Ramos (cell line): ENCODE results near the gene STAM.
"Not testable (repeated sequence)": the region's sequence is repeated elsewhere in the genome, so short reads cannot be mapped to it uniquely, and the experiment has no call there.

ENCODE experiments used
- in situ Hi-C: fragments of 300-500 bp; cut with MboI; formaldehyde crosslinking; loops from one replicate; pipeline ENCODE4 v1.14.3; 2022; ENCODE audit warnings: low sequenced_read_pairs; ENCODE audit not compliant: unreplicated experiment

Gene STAM

DNA sequence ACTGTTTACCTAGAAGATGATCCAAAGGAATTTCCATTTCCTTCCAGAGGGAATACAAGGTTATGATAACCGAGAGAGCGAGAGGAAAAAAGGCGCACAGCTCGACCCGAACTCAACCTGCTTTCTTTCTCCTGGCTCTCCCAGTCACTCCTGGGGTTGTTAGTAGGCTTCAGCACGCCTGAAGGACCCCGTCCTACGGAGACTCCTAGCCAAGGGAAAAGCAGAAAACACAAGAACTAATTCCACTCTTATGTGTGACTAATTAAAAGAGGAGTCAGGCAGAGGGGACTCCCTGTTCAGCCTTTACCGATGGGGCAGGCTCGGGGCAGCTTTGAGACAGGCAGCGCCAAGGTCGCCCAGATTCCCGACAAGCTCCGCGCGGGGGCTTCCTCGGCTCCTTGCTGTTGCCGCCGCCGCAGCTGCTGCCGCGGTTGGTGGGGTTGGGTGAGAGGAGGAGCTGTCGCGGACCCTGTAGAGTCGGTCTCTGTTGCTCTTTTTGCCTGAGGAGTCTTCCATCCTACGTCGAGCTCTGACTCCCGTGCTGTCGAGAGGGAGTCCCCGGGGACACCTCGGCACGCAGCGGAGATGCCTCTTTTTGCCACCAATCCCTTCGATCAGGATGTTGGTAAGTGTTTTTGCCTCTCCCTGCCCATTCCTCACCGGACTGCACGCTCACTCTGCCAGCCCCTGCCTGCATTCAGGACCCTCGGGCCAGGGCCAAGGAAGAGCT, at the start of gene STAM:
TSS of gene STAM (plus strand) at position 397 of the 730 bp plus-strand sequence. CDS start at position 586, 189 bp downstream.
- in situ Hi-C loops = no loop called here

DNA sequence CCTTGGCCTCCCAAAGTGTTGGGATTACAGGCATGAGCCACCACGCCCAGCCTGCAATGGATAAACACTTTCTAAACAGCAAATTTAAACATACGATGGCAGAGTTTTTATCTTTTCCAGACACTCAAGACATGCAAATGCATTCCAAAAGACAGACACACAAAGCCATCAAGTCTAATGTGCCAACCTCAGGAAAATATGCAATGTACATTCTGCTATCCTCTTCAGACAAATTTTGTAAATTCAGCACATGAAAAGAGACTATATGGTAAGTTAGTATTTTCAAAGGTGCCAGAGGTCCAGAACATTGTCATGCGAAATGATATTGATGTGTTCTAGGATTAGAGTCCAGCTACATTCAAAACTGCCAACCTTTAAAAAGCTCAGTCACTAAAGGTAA, 46.6 kb upstream of the STAM start:
- in situ Hi-C loops = no loop called here

DNA sequence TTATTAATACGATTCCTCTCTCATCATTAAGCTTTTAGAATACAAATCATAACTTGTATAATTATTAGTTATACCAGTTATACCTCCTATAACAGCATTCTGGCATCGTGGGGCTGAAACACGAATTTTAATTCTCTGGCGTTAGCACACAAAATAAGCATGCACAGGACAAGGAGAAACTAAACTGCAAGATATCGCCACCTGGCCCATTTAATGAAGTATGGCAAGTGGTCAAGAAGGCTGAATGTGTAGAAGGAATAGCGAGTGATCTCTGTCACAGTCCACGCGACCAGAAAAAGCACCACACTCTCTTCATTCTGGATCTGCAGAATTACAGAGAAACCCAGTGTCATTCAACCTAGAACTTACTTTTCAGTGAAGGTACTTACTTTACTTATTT, 44.9 kb upstream of the STAM start:
- in situ Hi-C loops = no loop called here

DNA sequence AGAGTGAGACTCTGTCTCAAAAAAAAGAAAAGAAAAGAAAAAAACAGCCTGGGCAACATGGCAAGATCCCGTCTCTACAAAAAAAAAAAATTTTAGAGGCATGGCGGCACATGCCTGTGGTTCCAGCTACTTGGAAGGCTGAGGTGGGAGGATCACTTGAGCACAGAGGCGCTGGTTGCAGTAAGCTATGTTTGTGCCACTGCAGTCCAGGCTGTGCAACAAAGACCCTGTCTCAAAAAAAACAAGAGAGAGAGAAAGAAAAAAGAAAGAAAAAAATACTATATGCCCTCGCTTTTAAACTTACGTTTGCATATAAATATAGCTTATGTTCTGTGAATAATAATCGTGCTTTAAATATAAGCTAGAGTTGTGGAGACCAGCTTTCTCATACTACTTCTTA, 38.0 kb upstream of the STAM start:
- in situ Hi-C loops = loop anchor here (10.0 to 25.0 kb wide), 3 partner anchors 139 to 631 kb away; no protein-coding TSS in a partner anchor

DNA sequence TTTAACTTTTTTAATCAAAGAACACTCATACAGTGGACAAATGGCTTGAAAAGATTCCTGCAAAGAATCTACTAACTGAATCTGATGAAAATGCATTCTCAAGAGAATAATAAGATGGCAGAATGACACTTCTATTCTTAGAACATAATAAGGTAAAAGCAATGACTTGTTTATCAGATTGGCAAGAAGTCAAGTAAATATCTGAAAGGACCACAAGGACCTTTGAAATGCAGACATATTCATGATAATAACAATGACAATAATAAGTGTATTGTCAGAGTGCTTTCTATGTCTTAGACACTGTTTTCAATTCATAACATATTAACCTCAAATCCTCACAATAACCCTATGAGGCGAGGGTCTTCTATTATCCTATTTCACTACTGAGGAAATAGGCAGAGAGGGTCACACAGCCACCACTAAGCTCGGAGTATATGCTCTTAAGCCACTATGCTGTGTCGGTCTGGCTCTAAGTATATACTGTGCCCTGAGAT, 37.4 kb upstream of the STAM start:
- in situ Hi-C loops = loop anchor here (10.0 to 25.0 kb wide), 3 partner anchors 138 to 631 kb away; no protein-coding TSS in a partner anchor

DNA sequence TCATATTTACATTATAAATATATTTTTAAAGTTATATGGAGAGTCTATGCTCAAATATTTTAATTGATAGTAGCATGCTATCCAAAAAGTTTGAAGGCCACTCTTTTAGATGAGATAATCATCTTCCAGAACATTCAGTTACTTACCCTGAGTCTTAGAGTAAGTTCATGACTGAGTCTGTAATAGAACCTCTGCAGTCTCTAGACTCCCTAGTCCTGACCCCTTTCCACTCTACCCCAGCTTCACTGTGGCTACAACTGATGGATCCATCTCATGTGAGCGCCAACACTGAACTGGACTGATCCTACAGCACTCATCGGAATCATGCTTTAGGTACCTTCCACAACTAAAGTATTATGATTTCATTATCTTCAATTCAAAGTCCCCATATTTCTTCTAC, 36.9 kb upstream of the STAM start:
- in situ Hi-C loops = loop anchor here (10.0 to 25.0 kb wide), 3 partner anchors 138 to 630 kb away; no protein-coding TSS in a partner anchor

DNA sequence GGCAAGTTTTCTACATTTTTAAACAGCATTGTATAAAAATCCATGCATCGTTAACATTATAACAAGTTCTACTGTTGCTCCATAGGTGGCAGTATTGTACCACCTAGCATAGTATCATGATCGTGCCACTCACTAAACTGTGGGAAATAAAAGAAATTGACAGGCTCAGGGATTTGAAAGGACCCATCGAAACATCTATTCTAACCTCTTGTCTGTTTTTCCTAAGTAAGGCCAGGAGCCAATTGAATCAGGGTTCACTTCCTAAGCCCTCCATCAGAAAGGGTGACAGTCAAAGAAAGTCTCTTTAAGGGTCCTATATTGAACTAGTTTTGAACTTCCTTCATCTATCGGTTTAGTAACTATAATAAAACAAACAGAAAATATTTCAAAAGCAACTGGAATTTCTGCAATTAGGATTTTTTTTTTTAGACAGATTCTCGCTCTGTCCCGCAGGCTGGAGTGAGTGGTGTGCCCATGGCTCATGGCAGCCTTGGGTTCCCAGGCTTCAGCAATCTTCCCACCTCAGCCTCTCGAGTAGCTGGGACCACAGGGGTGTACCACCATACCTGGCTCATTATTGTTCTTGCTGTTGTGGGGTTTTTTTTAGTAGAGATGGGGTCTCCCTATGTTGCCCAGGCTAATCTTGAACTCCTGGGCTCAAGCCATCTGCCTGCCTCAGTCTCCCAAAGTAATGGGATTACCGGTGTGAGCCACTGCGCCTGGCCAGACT, 36.2 kb upstream of the STAM start:
- in situ Hi-C loops = loop anchor here (10.0 to 25.0 kb wide), 3 partner anchors 137 to 630 kb away; no protein-coding TSS in a partner anchor

DNA sequence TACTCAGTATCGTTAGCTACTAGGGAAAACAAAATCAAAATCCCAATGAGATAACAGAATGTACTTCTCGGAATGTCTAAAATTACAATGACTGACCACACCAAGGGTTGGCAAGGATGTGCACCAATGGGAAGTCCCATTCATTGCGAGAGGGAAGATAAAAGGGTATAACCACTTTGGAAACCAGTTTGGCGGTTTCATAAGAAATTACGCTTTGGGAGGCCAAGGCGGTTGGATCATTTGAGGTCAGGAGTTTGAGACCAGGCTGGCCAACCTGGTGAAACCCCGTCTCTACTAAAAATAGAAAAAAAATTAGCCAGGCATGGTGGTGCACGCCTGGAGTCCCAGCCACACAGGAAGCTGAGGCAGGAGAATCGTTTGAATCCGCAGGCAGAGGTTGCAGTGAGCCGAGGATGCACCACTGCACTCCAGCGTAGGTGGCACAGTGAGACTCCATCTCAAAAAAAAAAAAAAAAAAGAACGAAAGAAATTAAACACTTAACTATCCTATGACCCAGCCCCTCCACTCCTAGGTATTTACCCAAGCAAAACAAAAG, 34.4 kb upstream of the STAM start:
- in situ Hi-C loops = loop anchor here (10.0 to 25.0 kb wide), 3 partner anchors 135 to 628 kb away; no protein-coding TSS in a partner anchor

DNA sequence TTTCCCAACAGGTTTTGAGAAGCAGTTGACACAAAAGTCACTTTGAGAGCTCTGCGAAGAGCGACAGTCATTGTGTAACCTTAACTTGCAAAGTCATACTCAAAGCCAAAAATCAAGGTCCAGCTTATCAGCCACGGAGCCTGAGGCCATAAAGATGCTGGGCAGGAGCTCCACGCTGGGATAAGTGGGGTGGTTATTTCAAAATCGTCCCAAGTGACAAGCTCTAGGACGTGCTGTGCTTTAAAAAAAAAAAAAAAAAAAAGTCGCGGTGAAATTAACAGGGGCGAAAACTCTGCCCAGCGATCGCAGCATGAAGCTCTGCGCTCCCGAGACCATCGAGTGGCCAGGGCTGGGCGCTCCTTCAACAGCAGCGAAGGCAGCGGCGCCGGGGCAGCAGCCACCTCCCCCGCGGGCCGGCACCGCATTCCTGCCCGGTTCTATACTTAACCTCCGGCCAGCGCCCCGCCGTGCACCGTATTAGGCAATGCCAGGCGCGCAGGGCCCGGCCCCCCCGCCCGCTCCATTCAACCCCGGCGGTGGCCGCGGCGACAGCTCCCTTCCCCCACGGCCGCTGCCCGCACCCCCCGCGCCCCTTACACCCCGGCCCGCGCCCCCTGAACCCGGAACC, 27.4 kb upstream of the STAM start:
- in situ Hi-C loops = loop anchor here (25.0 kb wide), 2 partner anchors 496 to 621 kb away; no protein-coding TSS in a partner anchor

DNA sequence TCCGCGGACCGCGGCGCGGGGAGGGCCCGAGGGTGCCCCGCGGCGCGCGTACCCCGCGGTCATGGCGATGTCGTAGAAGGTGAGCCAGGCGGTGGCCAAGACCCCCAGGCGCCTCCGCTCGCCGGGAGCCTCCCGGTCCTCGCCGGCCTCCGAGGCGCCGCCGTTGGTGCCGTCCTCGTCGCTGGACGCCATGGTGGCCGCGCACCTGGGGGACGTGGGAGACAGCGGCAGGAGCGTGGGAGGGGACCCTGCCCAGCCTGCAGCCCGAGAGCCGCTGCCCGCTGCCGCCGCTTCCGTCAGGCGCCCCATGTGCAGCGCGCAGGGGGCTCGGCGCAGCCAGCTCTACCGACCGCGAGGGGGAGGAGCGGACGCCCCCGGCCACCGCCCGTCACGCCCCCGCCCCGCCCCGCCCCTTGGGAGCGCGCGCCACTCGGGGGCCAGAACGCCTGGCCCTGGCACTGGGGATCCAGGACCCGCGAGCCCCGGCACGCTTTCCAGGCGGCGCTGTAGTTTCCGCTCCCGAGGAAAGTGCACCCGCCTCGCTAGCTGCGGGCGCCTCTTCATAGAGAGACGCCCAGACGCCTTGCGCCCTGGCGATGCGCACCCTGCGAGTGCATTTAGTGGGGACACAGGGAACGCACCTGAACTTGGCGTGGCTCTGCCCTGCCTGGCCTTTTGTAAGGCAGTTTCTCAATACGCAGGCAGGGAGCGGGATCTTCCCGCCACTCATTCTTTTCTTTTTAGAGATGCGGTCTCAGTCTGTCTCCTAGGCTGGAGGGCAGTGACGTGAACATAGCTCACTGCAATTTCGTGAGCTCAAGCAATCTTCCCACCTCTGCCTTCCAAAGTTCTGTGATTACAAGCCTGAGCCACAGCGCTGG, 26.7 kb upstream of the STAM start, which contains the start of gene HACD1:
TSS of gene HACD1 (minus strand) at position 344 of the 881 bp plus-strand sequence. CDS start at position 309, 35 bp downstream.
- in situ Hi-C loops = loop anchor here (25.0 kb wide), 2 partner anchors 495 to 620 kb away; no protein-coding TSS in a partner anchor

DNA sequence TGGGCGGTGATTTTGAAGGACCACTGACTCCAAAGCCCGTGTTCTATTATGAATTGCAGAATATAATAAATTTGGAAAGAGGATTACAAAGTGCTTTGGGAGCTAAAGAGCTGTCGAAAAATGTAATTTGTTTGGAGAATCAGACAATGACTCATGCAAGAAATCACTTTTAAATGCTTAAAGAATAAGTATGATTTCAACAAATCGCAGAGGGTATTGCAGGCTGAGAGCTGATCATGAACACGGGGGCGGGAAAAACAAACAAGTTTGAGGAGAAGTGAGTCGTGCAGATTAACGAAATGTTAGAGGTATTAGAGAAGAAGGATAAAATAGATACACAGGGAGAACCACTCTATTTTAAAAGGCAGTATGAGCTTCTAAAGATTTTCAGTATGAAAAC, 21.9 kb upstream of the STAM start:
- in situ Hi-C loops = loop anchor here (25.0 kb wide), 2 partner anchors 490 to 615 kb away; no protein-coding TSS in a partner anchor

DNA sequence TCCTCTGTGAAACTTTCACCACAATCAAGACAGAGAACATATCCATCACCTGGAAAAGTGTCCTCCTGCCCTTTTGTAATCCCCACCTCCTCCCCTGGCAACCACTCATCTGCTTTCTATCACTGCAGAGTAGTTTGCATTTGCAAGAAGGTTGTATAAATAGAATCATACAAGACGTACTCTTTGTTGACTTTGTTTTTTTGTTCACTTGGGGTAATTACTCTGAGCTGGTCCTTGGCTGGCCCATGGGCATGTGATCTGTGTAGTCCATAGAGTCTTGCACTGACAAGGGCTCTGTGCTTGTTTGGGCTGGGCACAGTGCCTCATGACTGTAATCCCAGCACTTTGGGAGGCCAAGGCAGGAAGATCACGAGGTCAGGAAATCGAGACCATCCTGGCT, 19.0 kb upstream of the STAM start:
- in situ Hi-C loops = loop anchor here (25.0 kb wide), 2 partner anchors 487 to 612 kb away; no protein-coding TSS in a partner anchor

DNA sequence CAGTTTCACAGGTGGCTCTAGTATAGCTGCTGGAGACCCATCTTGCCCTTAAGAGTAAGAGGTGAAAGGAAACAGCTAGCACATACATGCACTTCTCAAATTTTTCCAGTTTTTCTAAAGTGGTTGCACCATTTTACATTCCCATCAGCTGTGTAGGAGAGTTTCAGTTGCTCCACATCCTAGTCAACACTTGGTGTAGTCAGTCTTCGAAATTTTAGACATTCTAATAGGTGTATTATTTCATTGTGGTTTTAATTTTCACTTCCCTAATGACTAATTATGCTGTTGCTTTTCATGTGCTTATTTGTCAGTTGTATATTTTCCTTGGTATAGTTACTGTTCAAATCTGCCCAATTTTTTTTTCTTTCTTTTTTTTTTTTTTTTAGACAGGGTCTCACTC, 17.3 kb upstream of the STAM start:
- in situ Hi-C loops = no loop called here

DNA sequence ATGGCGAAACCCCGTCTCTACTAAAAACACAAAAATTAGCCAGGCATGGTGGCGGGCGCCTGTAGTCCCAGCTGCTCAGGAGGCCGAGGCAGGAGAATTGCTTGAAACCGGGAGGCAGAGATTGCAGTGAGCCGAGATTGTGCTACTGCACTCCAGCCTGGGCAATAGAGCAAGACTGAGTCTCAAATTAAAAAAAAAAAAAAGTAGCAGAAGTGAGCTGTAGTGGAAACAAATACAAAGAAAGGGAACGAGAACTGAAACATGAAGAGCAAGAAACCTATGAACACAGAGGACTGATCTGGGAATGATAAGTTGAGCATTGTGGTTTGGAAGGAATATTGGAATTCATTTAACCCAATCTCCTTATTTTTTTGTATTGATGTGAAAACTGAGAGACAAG, 11.4 kb upstream of the STAM start:
- in situ Hi-C loops = not testable (repeated sequence)

DNA sequence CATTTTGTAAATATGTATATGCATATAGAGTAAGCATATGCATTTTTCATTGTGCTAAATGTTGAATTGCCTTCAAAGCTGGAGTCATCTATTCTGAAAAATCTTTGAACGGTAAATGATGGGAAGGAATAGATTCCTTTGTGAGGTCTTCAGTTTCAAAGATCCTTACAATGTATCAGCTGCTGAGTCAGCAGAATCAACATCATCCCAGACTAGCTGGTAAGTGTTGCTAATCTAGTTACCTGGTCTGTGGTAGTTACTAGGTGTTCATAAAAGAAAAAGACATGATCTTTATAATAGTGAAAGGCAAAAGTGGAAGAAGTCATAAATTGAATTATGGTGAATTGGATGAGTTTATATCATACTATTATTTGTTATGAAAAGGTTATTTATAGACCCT, 10.6 kb upstream of the STAM start:
- in situ Hi-C loops = no loop called here

DNA sequence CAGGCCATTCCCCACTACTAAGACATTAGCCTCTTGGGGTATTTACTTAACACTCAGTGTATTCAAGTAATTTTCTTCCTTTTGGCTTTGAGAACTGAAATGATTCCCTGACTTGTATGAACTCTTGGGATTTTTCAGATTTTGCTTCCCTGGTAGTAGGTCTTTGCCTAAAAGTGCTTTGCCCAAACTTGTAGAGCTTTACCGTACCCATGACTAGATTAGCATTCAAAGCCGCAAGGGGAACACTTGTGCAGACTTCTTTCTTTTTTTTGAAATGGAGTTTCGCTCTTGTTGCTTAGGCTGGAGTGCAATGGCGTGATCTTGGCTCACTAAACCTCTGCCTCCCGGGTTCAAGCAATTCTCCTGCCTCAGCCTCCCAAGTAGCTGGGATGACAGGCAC, 6.1 kb upstream of the STAM start:
- in situ Hi-C loops = no loop called here

DNA sequence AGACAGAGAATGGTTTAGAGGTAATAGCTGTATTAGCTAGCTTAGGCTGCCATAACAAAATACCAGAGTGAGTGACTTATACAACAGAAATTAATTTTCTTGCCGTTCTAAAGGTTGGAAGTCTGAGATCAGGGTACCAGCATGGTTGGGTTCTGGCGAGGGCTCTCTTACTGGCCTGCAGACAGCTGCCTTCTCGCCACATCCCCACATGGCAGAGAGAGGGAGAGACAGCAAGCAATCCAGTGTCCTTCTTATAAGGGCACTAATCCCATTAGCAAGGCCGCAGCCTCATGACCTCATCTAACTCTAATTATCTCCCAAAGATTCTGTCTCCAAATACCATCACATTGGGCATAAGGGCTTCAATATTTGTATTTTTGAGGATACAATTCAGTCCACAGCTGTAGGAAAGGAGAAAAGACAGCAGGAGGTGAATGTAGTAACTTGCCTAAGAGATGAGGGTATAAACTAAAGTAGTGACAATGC, 3.6 kb upstream of the STAM start:
- in situ Hi-C loops = no loop called here

DNA sequence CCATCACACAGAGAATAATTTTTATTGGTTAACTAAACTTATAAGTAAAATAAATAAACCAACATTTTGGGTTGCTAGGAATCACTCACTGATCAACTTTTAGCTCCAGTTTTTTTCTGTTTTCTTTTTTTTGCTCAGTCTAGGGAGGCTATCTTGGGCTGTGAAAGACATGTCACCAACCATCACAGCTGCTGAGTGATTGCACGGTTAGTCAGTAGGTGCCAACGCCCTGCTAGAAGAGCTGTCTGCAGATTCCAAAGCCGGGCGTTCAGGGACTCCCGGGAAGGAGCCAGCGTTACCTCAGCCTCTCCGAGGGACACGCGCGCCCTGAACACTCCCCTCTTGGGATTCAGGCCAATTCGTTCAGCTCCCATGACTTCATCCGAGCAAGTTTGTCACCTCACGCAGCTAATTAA, 604 bp upstream of the STAM start:
- in situ Hi-C loops = no loop called here

DNA sequence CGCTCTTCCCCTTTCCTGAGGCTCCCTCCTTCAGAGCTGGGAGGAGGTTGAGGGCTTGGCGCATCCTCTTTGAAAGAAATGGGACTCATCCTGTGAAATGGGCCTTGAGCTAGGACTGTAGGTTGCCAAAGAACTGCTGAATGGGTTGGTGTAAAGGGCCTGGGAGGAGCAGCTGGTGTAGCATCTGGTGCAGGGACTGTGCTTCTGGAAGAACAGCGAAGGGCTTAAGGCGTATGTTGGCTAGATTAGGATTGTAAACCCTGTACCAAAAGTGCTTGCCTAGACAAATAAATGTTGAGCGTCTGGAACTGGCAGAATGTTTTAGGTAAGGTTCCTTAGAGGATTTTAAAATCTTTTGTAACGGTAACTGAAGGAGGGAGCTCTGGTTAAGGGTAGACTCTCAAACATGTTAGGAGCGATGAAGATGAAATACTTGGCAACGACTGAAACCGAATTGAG, 563 bp downstream of the STAM start:
- in situ Hi-C loops = no loop called here
